SK-N-SH treated with all-trans-retinoic acid at 6 μM for 48 hours (cell line): ENCODE measurements around the gene AOC2.

Source experiments
- ATAC-seq: fragments of 200-7000 bp; cut with Tn5 transposase; 3 replicates; pipeline ENCODE4 v1.9.1; 2020; ENCODE audit warnings: mild to moderate bottlenecking, moderate library complexity
- ARNTL ChIP-seq: fragments of 450-650 bp; formaldehyde crosslinking; IDR thresholded peaks from 2 replicates; pipeline ENCODE4 v1.5.0; 2020; ENCODE audit warnings: low read depth, mild to moderate bottlenecking, moderate library complexity, borderline replicate concordance
- BACH2 ChIP-seq: fragments of 250-450 bp; sonication (Bioruptor Pico); IDR thresholded peaks from 2 replicates; pipeline ENCODE4 v1.9.0; 2021; ENCODE audit warnings: mild to moderate bottlenecking, borderline replicate concordance
- CSDC2 ChIP-seq: fragments of 250-450 bp; sonication (Bioruptor Pico); IDR thresholded peaks from 2 replicates; pipeline ENCODE4 v1.5.0; 2020; ENCODE audit warnings: mild to moderate bottlenecking, moderate library complexity
- ESRRG ChIP-seq: fragments of 250-450 bp; sonication (Bioruptor Pico); IDR thresholded peaks from 2 replicates; pipeline ENCODE4 v1.6.1; 2021; ENCODE audit warnings: mild to moderate bottlenecking
- ISL1 ChIP-seq: fragments of 250-450 bp; sonication (Bioruptor Pico); IDR thresholded peaks from 2 replicates; pipeline ENCODE4 v2.1.2; 2022; ENCODE audit warnings: mild to moderate bottlenecking, moderate library complexity
- OSR1 ChIP-seq: fragments of 250-450 bp; sonication (Bioruptor Pico); IDR thresholded peaks from 2 replicates; pipeline ENCODE4 v1.8.0; 2022; ENCODE audit warnings: moderate library complexity, mild to moderate bottlenecking, inconsistent platforms
- PPARA ChIP-seq: fragments of 250-450 bp; sonication (Bioruptor Pico); IDR thresholded peaks from 2 replicates; pipeline ENCODE4 v1.5.0; 2020; ENCODE audit warnings: mild to moderate bottlenecking, borderline replicate concordance
- RARB ChIP-seq: fragments of 250-450 bp; sonication (Bioruptor Pico); IDR thresholded peaks from 2 replicates; pipeline ENCODE4 v1.8.0; 2021; ENCODE audit warnings: mild to moderate bottlenecking, moderate library complexity
- SNAI2 ChIP-seq: fragments of 250-450 bp; sonication (Bioruptor Pico); IDR thresholded peaks from 2 replicates; pipeline ENCODE4 v1.5.0; 2020; ENCODE audit warnings: mild to moderate bottlenecking, moderate library complexity
- TCF4 ChIP-seq: fragments of 250-450 bp; sonication (Bioruptor Pico); IDR thresholded peaks from 2 replicates; pipeline ENCODE4 v1.8.0; 2021; ENCODE audit warnings: mild to moderate bottlenecking, moderate library complexity, borderline replicate concordance
- TOX ChIP-seq: fragments of 250-450 bp; sonication (Bioruptor Pico); IDR thresholded peaks from 2 replicates; pipeline ENCODE4 v1.8.0; 2021; ENCODE audit warnings: mild to moderate bottlenecking, moderate library complexity, borderline replicate concordance
- ZC3H10 ChIP-seq: fragments of 250-450 bp; sonication (Bioruptor Pico); IDR thresholded peaks from 2 replicates; pipeline ENCODE4 v1.5.1; 2021; ENCODE audit warnings: mild to moderate bottlenecking, moderate library complexity
- ZFP3 ChIP-seq: fragments of 250-450 bp; sonication (Bioruptor Pico); IDR thresholded peaks from 2 replicates; pipeline ENCODE4 v1.5.0; 2020; ENCODE audit warnings: mild to moderate bottlenecking, moderate library complexity
- ZFP30 ChIP-seq: fragments of 450-650 bp; formaldehyde crosslinking; IDR thresholded peaks from 2 replicates; pipeline ENCODE4 v1.5.0; 2022; ENCODE audit warnings: mild to moderate bottlenecking, moderate library complexity
- ZNF565 ChIP-seq: fragments of 450-650 bp; formaldehyde crosslinking; conservative IDR thresholded peaks from 2 replicates; pipeline ENCODE4 v1.5.0; 2020; ENCODE audit warnings: low read depth, mild to moderate bottlenecking, moderate library complexity
- ZNF70 ChIP-seq: fragments of 450-650 bp; formaldehyde crosslinking; IDR thresholded peaks from 2 replicates; pipeline ENCODE4 v1.5.0; 2020; ENCODE audit warnings: mild to moderate bottlenecking, moderate library complexity
- TF ChIP-seq, protein P1 (sequence below): fragments of 250-450 bp; sonication (Bioruptor Pico); IDR thresholded peaks from 2 replicates; pipeline ENCODE4 v1.5.0; 2020; ENCODE audit warnings: mild to moderate bottlenecking, moderate library complexity
- TF ChIP-seq, protein P2 (sequence below): fragments of 250-450 bp; sonication (Bioruptor Pico); IDR thresholded peaks from 2 replicates; pipeline ENCODE4 v1.5.1; 2021; ENCODE audit warnings: mild to moderate bottlenecking, moderate library complexity
- TF ChIP-seq, protein P3 (sequence below): fragments of 250-450 bp; sonication (Bioruptor Pico); IDR thresholded peaks from 2 replicates; pipeline ENCODE4 v1.5.1; 2020; ENCODE audit warnings: low read depth, mild to moderate bottlenecking, moderate library complexity
- TF ChIP-seq, protein P4 (sequence below): fragments of 250-450 bp; sonication (Bioruptor Pico); IDR thresholded peaks from 2 replicates; pipeline ENCODE4 v1.8.0; 2020; ENCODE audit warnings: mild to moderate bottlenecking, moderate library complexity, borderline replicate concordance
- TF ChIP-seq, protein P5 (sequence below): fragments of 250-450 bp; sonication (Bioruptor Pico); IDR thresholded peaks from 2 replicates; pipeline ENCODE4 v1.8.0; 2021; ENCODE audit warnings: low read depth, mild to moderate bottlenecking, moderate library complexity, borderline replicate concordance

AOC2 gene

DNA sequence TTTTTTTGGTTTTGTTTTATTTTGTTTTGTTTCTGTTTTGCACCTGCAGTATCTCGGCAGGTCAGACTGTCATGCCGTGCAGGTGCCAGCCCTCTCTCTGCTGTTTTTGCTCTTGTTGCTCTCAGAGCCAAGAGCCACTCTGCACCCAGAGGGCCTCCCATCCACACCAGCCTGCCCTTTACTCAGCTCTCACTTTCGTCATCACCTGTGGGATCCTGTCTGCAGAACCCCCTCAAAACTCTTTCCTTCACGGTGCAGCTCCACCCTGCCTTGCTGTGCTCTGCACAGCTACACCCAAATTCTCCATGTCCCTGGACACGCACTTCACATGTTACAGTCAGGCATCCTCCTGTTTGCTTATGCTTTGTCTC is 9.2 kb downstream of the AOC2 start:
- TF ChIP-seq TOX (CRISPR knock-in tag) (no peak), BACH2 (no peak), ARNTL (CRISPR knock-in tag) (no peak), SNAI2 (CRISPR knock-in tag) (no peak), ZNF70 (CRISPR knock-in tag) (no peak), ZNF565 (CRISPR knock-in tag) (no peak), TCF4 (CRISPR knock-in tag) (no peak), CSDC2 (no peak), ZFP30 (no peak), ZFP3 (CRISPR knock-in tag) (no peak), ZC3H10 (CRISPR knock-in tag) (no peak)
- TF ChIP-seq, protein P1, sequence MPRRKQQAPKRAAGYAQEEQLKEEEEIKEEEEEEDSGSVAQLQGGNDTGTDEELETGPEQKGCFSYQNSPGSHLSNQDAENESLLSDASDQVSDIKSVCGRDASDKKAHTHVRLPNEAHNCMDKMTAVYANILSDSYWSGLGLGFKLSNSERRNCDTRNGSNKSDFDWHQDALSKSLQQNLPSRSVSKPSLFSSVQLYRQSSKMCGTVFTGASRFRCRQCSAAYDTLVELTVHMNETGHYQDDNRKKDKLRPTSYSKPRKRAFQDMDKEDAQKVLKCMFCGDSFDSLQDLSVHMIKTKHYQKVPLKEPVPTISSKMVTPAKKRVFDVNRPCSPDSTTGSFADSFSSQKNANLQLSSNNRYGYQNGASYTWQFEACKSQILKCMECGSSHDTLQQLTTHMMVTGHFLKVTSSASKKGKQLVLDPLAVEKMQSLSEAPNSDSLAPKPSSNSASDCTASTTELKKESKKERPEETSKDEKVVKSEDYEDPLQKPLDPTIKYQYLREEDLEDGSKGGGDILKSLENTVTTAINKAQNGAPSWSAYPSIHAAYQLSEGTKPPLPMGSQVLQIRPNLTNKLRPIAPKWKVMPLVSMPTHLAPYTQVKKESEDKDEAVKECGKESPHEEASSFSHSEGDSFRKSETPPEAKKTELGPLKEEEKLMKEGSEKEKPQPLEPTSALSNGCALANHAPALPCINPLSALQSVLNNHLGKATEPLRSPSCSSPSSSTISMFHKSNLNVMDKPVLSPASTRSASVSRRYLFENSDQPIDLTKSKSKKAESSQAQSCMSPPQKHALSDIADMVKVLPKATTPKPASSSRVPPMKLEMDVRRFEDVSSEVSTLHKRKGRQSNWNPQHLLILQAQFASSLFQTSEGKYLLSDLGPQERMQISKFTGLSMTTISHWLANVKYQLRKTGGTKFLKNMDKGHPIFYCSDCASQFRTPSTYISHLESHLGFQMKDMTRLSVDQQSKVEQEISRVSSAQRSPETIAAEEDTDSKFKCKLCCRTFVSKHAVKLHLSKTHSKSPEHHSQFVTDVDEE (CRISPR knock-in tag) = no peak
- TF ChIP-seq, protein P2, sequence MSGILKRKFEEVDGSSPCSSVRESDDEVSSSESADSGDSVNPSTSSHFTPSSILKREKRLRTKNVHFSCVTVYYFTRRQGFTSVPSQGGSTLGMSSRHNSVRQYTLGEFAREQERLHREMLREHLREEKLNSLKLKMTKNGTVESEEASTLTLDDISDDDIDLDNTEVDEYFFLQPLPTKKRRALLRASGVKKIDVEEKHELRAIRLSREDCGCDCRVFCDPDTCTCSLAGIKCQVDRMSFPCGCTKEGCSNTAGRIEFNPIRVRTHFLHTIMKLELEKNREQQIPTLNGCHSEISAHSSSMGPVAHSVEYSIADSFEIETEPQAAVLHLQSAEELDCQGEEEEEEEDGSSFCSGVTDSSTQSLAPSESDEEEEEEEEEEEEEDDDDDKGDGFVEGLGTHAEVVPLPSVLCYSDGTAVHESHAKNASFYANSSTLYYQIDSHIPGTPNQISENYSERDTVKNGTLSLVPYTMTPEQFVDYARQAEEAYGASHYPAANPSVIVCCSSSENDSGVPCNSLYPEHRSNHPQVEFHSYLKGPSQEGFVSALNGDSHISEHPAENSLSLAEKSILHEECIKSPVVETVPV = no peak
- TF ChIP-seq, protein P3, sequence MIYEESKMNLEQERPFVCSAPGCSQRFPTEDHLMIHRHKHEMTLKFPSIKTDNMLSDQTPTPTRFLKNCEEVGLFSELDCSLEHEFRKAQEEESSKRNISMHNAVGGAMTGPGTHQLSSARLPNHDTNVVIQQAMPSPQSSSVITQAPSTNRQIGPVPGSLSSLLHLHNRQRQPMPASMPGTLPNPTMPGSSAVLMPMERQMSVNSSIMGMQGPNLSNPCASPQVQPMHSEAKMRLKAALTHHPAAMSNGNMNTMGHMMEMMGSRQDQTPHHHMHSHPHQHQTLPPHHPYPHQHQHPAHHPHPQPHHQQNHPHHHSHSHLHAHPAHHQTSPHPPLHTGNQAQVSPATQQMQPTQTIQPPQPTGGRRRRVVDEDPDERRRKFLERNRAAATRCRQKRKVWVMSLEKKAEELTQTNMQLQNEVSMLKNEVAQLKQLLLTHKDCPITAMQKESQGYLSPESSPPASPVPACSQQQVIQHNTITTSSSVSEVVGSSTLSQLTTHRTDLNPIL = no peak
- ATAC-seq = no peak

DNA sequence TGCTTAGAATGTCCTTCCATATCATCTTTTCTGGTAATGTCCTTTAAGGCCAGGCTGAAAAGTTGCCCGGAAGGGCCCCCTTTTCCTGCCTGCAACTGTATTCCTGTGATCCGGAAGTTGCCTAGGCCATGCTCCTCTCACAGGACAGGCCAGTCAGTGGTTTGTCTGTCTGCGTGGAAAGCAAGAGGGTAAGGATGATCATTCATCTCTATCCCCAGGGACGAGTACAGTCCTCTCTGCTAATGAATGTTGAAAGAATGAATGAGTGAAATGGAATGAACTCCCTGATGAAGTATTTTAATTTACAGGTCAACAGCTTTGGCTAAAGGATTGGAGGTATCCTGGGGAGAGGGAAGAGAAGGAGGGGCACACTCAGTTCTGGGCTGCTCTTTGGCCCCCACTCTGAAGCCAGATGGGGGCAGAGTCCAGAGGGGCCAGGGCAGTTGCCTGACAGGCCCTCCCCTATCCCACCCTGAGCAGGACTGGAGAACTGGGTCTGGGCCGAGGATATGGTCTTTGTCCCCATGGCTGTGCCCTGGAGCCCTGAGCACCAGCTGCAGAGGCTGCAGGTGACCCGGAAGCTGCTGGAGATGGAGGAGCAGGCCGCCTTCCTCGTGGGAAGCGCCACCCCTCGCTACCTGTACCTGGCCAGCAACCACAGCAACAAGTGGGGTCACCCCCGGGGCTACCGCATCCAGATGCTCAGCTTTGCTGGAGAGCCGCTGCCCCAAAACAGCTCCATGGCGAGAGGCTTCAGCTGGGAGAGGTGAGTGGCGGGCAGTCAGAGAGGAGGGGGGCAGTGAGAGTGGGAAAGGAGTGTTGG is 9.8 kb downstream of the AOC2 start:
- ATAC-seq = no peak
- TF ChIP-seq, protein P2 = no peak
- no peak for TF ChIP-seq ZC3H10 (CRISPR knock-in tag)
- TF ChIP-seq ARNTL (CRISPR knock-in tag) = no peak
- no peak for TF ChIP-seq BACH2
- no peak for TF ChIP-seq TCF4 (CRISPR knock-in tag)
- no peak for TF ChIP-seq SNAI2 (CRISPR knock-in tag)
- TF ChIP-seq, protein P4, sequence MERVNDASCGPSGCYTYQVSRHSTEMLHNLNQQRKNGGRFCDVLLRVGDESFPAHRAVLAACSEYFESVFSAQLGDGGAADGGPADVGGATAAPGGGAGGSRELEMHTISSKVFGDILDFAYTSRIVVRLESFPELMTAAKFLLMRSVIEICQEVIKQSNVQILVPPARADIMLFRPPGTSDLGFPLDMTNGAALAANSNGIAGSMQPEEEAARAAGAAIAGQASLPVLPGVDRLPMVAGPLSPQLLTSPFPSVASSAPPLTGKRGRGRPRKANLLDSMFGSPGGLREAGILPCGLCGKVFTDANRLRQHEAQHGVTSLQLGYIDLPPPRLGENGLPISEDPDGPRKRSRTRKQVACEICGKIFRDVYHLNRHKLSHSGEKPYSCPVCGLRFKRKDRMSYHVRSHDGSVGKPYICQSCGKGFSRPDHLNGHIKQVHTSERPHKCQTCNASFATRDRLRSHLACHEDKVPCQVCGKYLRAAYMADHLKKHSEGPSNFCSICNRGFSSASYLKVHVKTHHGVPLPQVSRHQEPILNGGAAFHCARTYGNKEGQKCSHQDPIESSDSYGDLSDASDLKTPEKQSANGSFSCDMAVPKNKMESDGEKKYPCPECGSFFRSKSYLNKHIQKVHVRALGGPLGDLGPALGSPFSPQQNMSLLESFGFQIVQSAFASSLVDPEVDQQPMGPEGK = no peak
- TF ChIP-seq ESRRG = no peak
- TF ChIP-seq RARB = no peak
- TF ChIP-seq ZNF70 (CRISPR knock-in tag) = no peak
- TF ChIP-seq ISL1 = no peak
- no peak for TF ChIP-seq ZFP3 (CRISPR knock-in tag)
- TF ChIP-seq, protein P5, sequence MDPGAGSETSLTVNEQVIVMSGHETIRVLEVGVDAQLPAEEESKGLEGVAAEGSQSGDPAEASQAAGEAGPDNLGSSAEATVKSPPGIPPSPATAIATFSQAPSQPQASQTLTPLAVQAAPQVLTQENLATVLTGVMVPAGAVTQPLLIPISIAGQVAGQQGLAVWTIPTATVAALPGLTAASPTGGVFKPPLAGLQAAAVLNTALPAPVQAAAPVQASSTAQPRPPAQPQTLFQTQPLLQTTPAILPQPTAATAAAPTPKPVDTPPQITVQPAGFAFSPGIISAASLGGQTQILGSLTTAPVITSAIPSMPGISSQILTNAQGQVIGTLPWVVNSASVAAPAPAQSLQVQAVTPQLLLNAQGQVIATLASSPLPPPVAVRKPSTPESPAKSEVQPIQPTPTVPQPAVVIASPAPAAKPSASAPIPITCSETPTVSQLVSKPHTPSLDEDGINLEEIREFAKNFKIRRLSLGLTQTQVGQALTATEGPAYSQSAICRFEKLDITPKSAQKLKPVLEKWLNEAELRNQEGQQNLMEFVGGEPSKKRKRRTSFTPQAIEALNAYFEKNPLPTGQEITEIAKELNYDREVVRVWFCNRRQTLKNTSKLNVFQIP (CRISPR knock-in tag) = no peak
- no peak for TF ChIP-seq ZFP30
- TF ChIP-seq, protein P3 = no peak
- TF ChIP-seq OSR1 = no peak
- no peak for TF ChIP-seq PPARA (CRISPR knock-in tag)
- TF ChIP-seq, all 23 proteins: peak for 0
